ENCODE results near the gene KCNH4.
A peak's percentile ranks its signal among the peaks of the same experiment; 100 is the strongest.

KCNH4 gene

GRCh38 chr17:42129109-42129837 lies 51.7 kb downstream of the KCNH4 start:
- Histone ChIP-seq H3K27ac (ENCODE audit: low read length) (no peak overlapping the region), H3K27me3 (ENCODE audit: control insufficient read depth, insufficient read depth, low read length) (no peaks in the 10 kb centered on the region), H3K4me3 (ENCODE audit: low read length) (no peak overlapping the region), H3K36me3 (ENCODE audit: control insufficient read depth, low read depth, low read length) (peaks cover 41% of the 10 kb centered on the region), H3K9me3 (ENCODE audit: control insufficient read depth, low read depth, low read length) (no peaks in the 10 kb centered on the region), H3K9ac (ENCODE audit: low read length) (no peak overlapping the region), H3K4me1 (ENCODE audit: control insufficient read depth, low read depth, low read length) (peaks cover 3% of the 10 kb centered on the region)

- H3K4me1 ChIP-seq (ENCODE audit: control insufficient read depth, low read depth, low read length) = no peaks in the 10 kb centered on the region
- H3K9ac ChIP-seq (ENCODE audit: low read length) = no peak overlapping the region
- no peak overlapping the region for H3K4me3 ChIP-seq (ENCODE audit: low read length)
- H3K9me3 ChIP-seq (ENCODE audit: control insufficient read depth, low read depth, low read length) = no peaks in the 10 kb centered on the region
- no peak overlapping the region for H3K27ac ChIP-seq (ENCODE audit: low read length)
- peaks cover 41% of the 10 kb centered on the region for H3K36me3 ChIP-seq (ENCODE audit: control insufficient read depth, low read depth, low read length)
- no peaks in the 10 kb centered on the region for H3K27me3 ChIP-seq (ENCODE audit: control insufficient read depth, insufficient read depth, low read length)
Measured at GRCh38 chr17:42127414-42127813, 53.5 kb downstream of the KCNH4 start.

- peaks cover 5% of the 10 kb centered on the region for H3K4me1 ChIP-seq (ENCODE audit: control insufficient read depth, low read depth, low read length)
Measured at GRCh38 chr17:42126836-42127235, 54.1 kb downstream of the KCNH4 start.

GRCh38 chr17:42125565-42125964 lies 55.4 kb downstream of the KCNH4 start:
- peaks cover 5% of the 10 kb centered on the region for H3K4me1 ChIP-seq (ENCODE audit: control insufficient read depth, low read depth, low read length)
- no peaks in the 10 kb centered on the region for H3K27me3 ChIP-seq (ENCODE audit: control insufficient read depth, insufficient read depth, low read length)
- H3K36me3 ChIP-seq (ENCODE audit: control insufficient read depth, low read depth, low read length) = peaks cover 41% of the 10 kb centered on the region
- no peaks in the 10 kb centered on the region for H3K9me3 ChIP-seq (ENCODE audit: control insufficient read depth, low read depth, low read length)
- H3K27ac ChIP-seq (ENCODE audit: low read length) = no peak overlapping the region
- no peak overlapping the region for H3K4me3 ChIP-seq (ENCODE audit: low read length)
- H3K9ac ChIP-seq (ENCODE audit: low read length) = no peak overlapping the region

More at GRCh38 chr17:42126836-42127235, 54.1 kb downstream of the KCNH4 start:
- peaks cover 41% of the 10 kb centered on the region for H3K36me3 ChIP-seq (ENCODE audit: control insufficient read depth, low read depth, low read length)
- H3K27ac ChIP-seq (ENCODE audit: low read length) = no peak overlapping the region
- no peaks in the 10 kb centered on the region for H3K9me3 ChIP-seq (ENCODE audit: control insufficient read depth, low read depth, low read length)
- no peaks in the 10 kb centered on the region for H3K27me3 ChIP-seq (ENCODE audit: control insufficient read depth, insufficient read depth, low read length)
- no peak overlapping the region for H3K9ac ChIP-seq (ENCODE audit: low read length)
- H3K4me3 ChIP-seq (ENCODE audit: low read length) = no peak overlapping the region

GRCh38 chr17:42124256-42124655 lies 56.7 kb downstream of the KCNH4 start:
- peaks cover 9% of the 10 kb centered on the region for H3K4me1 ChIP-seq (ENCODE audit: control insufficient read depth, low read depth, low read length)
- H3K27ac ChIP-seq (ENCODE audit: low read length) = no peak overlapping the region
- no peaks in the 10 kb centered on the region for H3K9me3 ChIP-seq (ENCODE audit: control insufficient read depth, low read depth, low read length)
- H3K9ac ChIP-seq (ENCODE audit: low read length) = no peak overlapping the region
- peaks cover 33% of the 10 kb centered on the region for H3K36me3 ChIP-seq (ENCODE audit: control insufficient read depth, low read depth, low read length)
- H3K27me3 ChIP-seq (ENCODE audit: control insufficient read depth, insufficient read depth, low read length) = no peaks in the 10 kb centered on the region
- H3K4me3 ChIP-seq (ENCODE audit: low read length) = no peak overlapping the region

GRCh38 chr17:42122371-42123303 lies 58.3 kb downstream of the KCNH4 start, which contains the start of gene HSPB9:
HSPB9 (plus strand) TSS chr17:42122804; CDS start chr17:42122851, 47 bp downstream.
- no peak within 1 kb of the TSS for H3K27ac ChIP-seq (ENCODE audit: low read length)
- peaks cover 18% of the 10 kb centered on the region for H3K36me3 ChIP-seq (ENCODE audit: control insufficient read depth, low read depth, low read length)
- peaks cover 9% of the 10 kb centered on the region for H3K4me1 ChIP-seq (ENCODE audit: control insufficient read depth, low read depth, low read length)
- peak within 1 kb of the TSS; percentile 81 for H3K9ac ChIP-seq (ENCODE audit: low read length)
- peak within 1 kb of the TSS; percentile 24 for H3K4me3 ChIP-seq (ENCODE audit: low read length)
- H3K9me3 ChIP-seq (ENCODE audit: control insufficient read depth, low read depth, low read length) = no peaks in the 10 kb centered on the region
- H3K27me3 ChIP-seq (ENCODE audit: control insufficient read depth, insufficient read depth, low read length) = no peaks in the 10 kb centered on the region

GRCh38 chr17:42120770-42121769 lies 59.9 kb downstream of the KCNH4 start, which contains the start of gene KAT2A:
KAT2A (minus strand) TSS chr17:42121367; CDS start chr17:42121304, 63 bp downstream.
- Histone ChIP-seq H3K9ac (ENCODE audit: low read length) (peak within 1 kb of the TSS; percentile 81), H3K27ac (ENCODE audit: low read length) (no peak within 1 kb of the TSS), H3K4me3 (ENCODE audit: low read length) (peak within 1 kb of the TSS; percentile 54), H3K4me1 (ENCODE audit: control insufficient read depth, low read depth, low read length) (peaks cover 9% of the 10 kb centered on the region), H3K9me3 (ENCODE audit: control insufficient read depth, low read depth, low read length) (no peaks in the 10 kb centered on the region), H3K36me3 (ENCODE audit: control insufficient read depth, low read depth, low read length) (peaks cover 11% of the 10 kb centered on the region), H3K27me3 (ENCODE audit: control insufficient read depth, insufficient read depth, low read length) (no peaks in the 10 kb centered on the region)

GRCh38 chr17:42120161-42120769 lies 60.7 kb downstream of the KCNH4 start:
- H3K27me3 ChIP-seq (ENCODE audit: control insufficient read depth, insufficient read depth, low read length) = no peaks in the 10 kb centered on the region
- H3K27ac ChIP-seq (ENCODE audit: low read length) = no peak overlapping the region
- H3K9me3 ChIP-seq (ENCODE audit: control insufficient read depth, low read depth, low read length) = no peaks in the 10 kb centered on the region
- H3K4me3 ChIP-seq (ENCODE audit: low read length) = peak overlapping the region; percentile 54
- H3K9ac ChIP-seq (ENCODE audit: low read length) = peak overlapping the region; percentile 81
- peaks cover 9% of the 10 kb centered on the region for H3K4me1 ChIP-seq (ENCODE audit: control insufficient read depth, low read depth, low read length)
- H3K36me3 ChIP-seq (ENCODE audit: control insufficient read depth, low read depth, low read length) = peaks cover 7% of the 10 kb centered on the region

GRCh38 chr17:42119301-42119700 lies 61.6 kb downstream of the KCNH4 start:
- Histone ChIP-seq H3K9ac (ENCODE audit: low read length) (no peak overlapping the region), H3K36me3 (ENCODE audit: control insufficient read depth, low read depth, low read length) (peaks cover 5% of the 10 kb centered on the region), H3K9me3 (ENCODE audit: control insufficient read depth, low read depth, low read length) (no peaks in the 10 kb centered on the region), H3K4me1 (ENCODE audit: control insufficient read depth, low read depth, low read length) (peaks cover 9% of the 10 kb centered on the region), H3K27me3 (ENCODE audit: control insufficient read depth, insufficient read depth, low read length) (no peaks in the 10 kb centered on the region), H3K4me3 (ENCODE audit: low read length) (no peak overlapping the region), H3K27ac (ENCODE audit: low read length) (no peak overlapping the region)

- Histone ChIP-seq H3K27ac (ENCODE audit: low read length) (no peak overlapping the region), H3K36me3 (ENCODE audit: control insufficient read depth, low read depth, low read length) (peaks cover 5% of the 10 kb centered on the region), H3K4me1 (ENCODE audit: control insufficient read depth, low read depth, low read length) (peaks cover 9% of the 10 kb centered on the region), H3K9me3 (ENCODE audit: control insufficient read depth, low read depth, low read length) (no peaks in the 10 kb centered on the region), H3K4me3 (ENCODE audit: low read length) (no peak overlapping the region), H3K9ac (ENCODE audit: low read length) (no peak overlapping the region), H3K27me3 (ENCODE audit: control insufficient read depth, insufficient read depth, low read length) (no peaks in the 10 kb centered on the region)
Measured at GRCh38 chr17:42118545-42118944, 62.4 kb downstream of the KCNH4 start.
